Right lobe of liver (tissue), 6 donors: ENCODE results near the gene FBLN2. TPM values are rescaled to one million over a fixed set of nuclear protein-coding genes. Genes with fewer than 3 reads are reported as not detected.

ENCODE experiments used
- ATAC-seq, 4 donors: fragments of 200-7000 bp; cut with Tn5 transposase; one replicate each; pipeline ENCODE4 v1.9.1; 2020; ENCODE audit warnings: mild to moderate bottlenecking in 4 of 4, moderate library complexity in 4 of 4
- DNase-seq, 3 donors: peaks; one replicate each; pipeline ENCODE4 v3.0.0-alpha.2; 2020
- H3K27ac ChIP-seq, 3 donors: fragments of 200-600 bp; one replicate each; pipeline ENCODE4 v1.8.0; 2022
- H3K27me3 ChIP-seq, 2 donors: fragments of 200-600 bp; one replicate each; pipeline ENCODE4 v1.8.0; 2022
- H3K36me3 ChIP-seq, 4 donors: fragments of 200-600 bp; sonication (generic) in 1 of 4; one replicate each; pipeline versions ENCODE4 v1.5.1 to v1.8.0; 2017 to 2022; ENCODE audit warnings: control low read depth in 1 of 4
- H3K4me1 ChIP-seq, 4 donors: fragments of 200-600 bp; sonication (generic) in 1 of 4; one replicate each; pipeline versions ENCODE4 v1.5.1 to v1.8.0; 2017 to 2022; ENCODE audit warnings: control low read depth in 1 of 4
- H3K4me3 ChIP-seq, 3 donors: fragments of 200-600 bp; one replicate each; pipeline ENCODE4 v1.8.0; 2022
- H3K9me3 ChIP-seq, 4 donors: fragments of 200-600 bp; sonication (generic) in 1 of 4; one replicate each; pipeline versions ENCODE4 v1.5.1 to v1.8.0; 2017 to 2022; ENCODE audit warnings: control low read depth in 1 of 4
- POLR2A ChIP-seq: fragments of 450-650 bp; IDR thresholded peaks from one replicate; pipeline ENCODE4 v1.6.1; 2017; ENCODE audit warnings: antibody characterized with exemption, mild to moderate bottlenecking
- WGBS: methylation state at CpG from one replicate; pipeline ENCODE4 v1.1.6; 2018; ENCODE audit warnings: low coverage, low lambda C conversion rate; ENCODE audit not compliant: insufficient coverage; ENCODE audit errors: missing lambda C conversion rate; 5-methylcytosine and 5-hydroxymethylcytosine counted together
- intact Hi-C, 2 donors: fragments of 100-400 bp; cut with DNase I; formaldehyde crosslinking; loops; one replicate each; pipeline versions ENCODE4 v1.11.2 to v1.14.1; 2022
- total RNA-seq, 6 experiments: library from RNA; depleted of rRNA in 2 of 6; stranded (reverse); fragments of >200 nt in 2 of 6; fragmentation: NEBNext Ultra II Directional in 3 of 6; extraction: Animal tissue kit (Norgen Biotek cat#: 25700) in 3 of 6; gene quantifications; one replicate each; pipeline versions ENCODE4 v1.1.0 to v1.2.4, GENCODE V29; 2016 to 2023
- TF ChIP-seq, protein P1 (sequence below), 4 donors: fragments of 200-600 bp in 3 of 4; fragments of 450-650 bp in 1 of 4; IDR thresholded peaks; one replicate each; pipeline versions ENCODE4 v1.5.1 to v1.8.0; 2016 to 2022; ENCODE audit warnings: antibody characterized with exemption in 4 of 4, mild to moderate bottlenecking in 2 of 4
- donor health status: DM: no; HTN: yes; CAD: no.
- donor health status: DM: no; HTN: no; CAD: no.
- donor health status: DM: no; HTN: no; CAD: no.
- donor health status: DM: no; HTN: yes; CAD: no.
- donor health status: DM: no; HTN: yes; CAD: no.

FBLN2 gene
- total RNA-seq, 6 experiments from 2014 or later, result 1.9 to 4.0 (median 2.7) TPM

- no peak for TF ChIP-seq POLR2A
- TF ChIP-seq, protein P1, sequence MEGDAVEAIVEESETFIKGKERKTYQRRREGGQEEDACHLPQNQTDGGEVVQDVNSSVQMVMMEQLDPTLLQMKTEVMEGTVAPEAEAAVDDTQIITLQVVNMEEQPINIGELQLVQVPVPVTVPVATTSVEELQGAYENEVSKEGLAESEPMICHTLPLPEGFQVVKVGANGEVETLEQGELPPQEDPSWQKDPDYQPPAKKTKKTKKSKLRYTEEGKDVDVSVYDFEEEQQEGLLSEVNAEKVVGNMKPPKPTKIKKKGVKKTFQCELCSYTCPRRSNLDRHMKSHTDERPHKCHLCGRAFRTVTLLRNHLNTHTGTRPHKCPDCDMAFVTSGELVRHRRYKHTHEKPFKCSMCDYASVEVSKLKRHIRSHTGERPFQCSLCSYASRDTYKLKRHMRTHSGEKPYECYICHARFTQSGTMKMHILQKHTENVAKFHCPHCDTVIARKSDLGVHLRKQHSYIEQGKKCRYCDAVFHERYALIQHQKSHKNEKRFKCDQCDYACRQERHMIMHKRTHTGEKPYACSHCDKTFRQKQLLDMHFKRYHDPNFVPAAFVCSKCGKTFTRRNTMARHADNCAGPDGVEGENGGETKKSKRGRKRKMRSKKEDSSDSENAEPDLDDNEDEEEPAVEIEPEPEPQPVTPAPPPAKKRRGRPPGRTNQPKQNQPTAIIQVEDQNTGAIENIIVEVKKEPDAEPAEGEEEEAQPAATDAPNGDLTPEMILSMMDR (IDR thresholded peaks at IDR 0.05), result no peak
- intact Hi-C loops, result no loop called here
- Histone ChIP-seq H3K4me1 (no peaks in the 10 kb centered on the region), H3K4me3 (no peak overlapping the region), H3K9me3 (no peaks in the 10 kb centered on the region), H3K27me3 (no peaks in the 10 kb centered on the region), H3K27ac (no peak overlapping the region), H3K36me3 (no peaks in the 10 kb centered on the region)
- DNase-seq, result no peak
- 80% methylated on average over 1 of the region's 5 CpGs for WGBS
- ATAC-seq, result no peak
Measured at GRCh38 chr3:13584901-13585300, 36.0 kb downstream of the FBLN2 start.

DNA sequence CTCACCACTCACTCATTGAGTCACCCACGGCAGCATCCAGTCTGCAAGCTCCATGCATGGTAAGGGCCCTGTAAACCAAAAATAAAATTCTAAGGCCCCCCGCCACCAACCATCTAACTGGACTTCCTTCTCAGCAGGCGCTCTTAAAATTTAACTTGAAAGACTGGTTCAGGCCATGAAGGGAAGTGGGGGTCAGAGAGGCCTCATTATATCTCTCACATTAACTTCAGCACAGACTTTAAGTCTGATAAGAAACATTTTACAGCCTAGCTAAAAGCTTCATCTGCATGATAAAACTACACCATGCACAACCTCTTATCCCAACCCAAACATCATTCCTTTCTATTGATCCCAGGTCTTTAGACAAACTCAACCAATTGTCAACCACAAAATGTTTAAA is 38.5 kb downstream of the FBLN2 start:
- no peaks in the 10 kb centered on the region for H3K36me3 ChIP-seq
- 83% methylated on average over 3 of the region's 3 CpGs for WGBS
- H3K4me1 ChIP-seq, result no peaks in the 10 kb centered on the region
- TF ChIP-seq POLR2A, result no peak
- TF ChIP-seq, protein P1 (IDR thresholded peaks at IDR 0.05), result no peak
- ATAC-seq (no peak), DNase-seq (peak in 1 of 3 donors; percentile 5)
- H3K27me3 ChIP-seq, result no peaks in the 10 kb centered on the region
- intact Hi-C loops, result no loop called here
- no peaks in the 10 kb centered on the region for H3K9me3 ChIP-seq
- no peak overlapping the region for H3K4me3 ChIP-seq
- no peak overlapping the region for H3K27ac ChIP-seq

DNA sequence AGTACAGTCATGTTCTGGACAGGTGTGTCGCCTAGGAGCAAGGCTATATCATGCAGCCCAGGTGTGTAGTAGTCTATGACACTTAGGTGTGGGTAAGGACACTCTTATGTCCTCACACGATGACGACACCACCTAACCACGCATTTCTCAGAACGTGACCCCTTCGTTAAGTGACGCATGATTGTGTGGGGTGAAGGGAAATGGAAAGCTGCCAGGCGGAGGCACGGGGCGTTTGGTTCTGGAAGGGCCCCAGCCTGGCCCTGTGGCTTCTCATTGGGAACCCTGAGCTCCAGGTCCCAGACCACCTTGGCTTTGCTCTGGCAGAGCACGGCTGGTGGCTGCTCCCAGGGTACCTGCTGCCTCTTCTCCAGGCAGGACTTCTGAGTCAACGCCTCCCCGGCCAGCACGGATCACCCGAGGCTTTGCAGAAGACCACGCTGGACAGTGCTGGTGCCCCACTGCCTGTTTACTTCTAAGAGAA is 39.3 kb downstream of the FBLN2 start:
- H3K4me3 ChIP-seq, result no peak overlapping the region
- H3K36me3 ChIP-seq, result no peaks in the 10 kb centered on the region
- ATAC-seq (no peak), DNase-seq (no peak)
- H3K4me1 ChIP-seq, result no peaks in the 10 kb centered on the region
- 73% methylated on average over 8 of the region's 16 CpGs for WGBS
- intact Hi-C loops, result no loop called here
- H3K27me3 ChIP-seq, result no peaks in the 10 kb centered on the region
- H3K9me3 ChIP-seq, result no peaks in the 10 kb centered on the region
- H3K27ac ChIP-seq, result no peak overlapping the region
- TF ChIP-seq, protein P1 (IDR thresholded peaks at IDR 0.05), result no peak
- no peak for TF ChIP-seq POLR2A

GRCh38 chr3:13588993-13589392 is 40.1 kb downstream of the FBLN2 start:
- H3K4me3 ChIP-seq, result no peak overlapping the region
- no peak for DNase-seq
- 92% methylated on average over 3 of the region's 4 CpGs for WGBS
- H3K36me3 ChIP-seq, result no peaks in the 10 kb centered on the region
- intact Hi-C loops, result no loop called here
- TF ChIP-seq, protein P1 (IDR thresholded peaks at IDR 0.05), result no peak
- no peak for TF ChIP-seq POLR2A
- no peak for ATAC-seq
- H3K9me3 ChIP-seq, result no peaks in the 10 kb centered on the region
- no peak overlapping the region for H3K27ac ChIP-seq
- H3K4me1 ChIP-seq, result no peaks in the 10 kb centered on the region
- no peaks in the 10 kb centered on the region for H3K27me3 ChIP-seq
